K562 (cell line): ENCODE results near the gene GRIN1. TPM values are rescaled to one million over a fixed set of nuclear protein-coding genes. Genes with fewer than 3 reads are reported as not detected.

ENCODE experiments used
- BRCA1 ChIP-seq, 2 experiments: fragments of 450-650 bp in 1 of 2; sonication (generic) in 1 of 2; formaldehyde crosslinking in 1 of 2; IDR thresholded peaks; 2 replicates each; pipeline versions ENCODE4 v1.5.0 to v1.6.1; 2017 to 2020; ENCODE audit warnings: mild to moderate bottlenecking in 1 of 2, missing genetic modification reagents in 1 of 2
- ESRRA ChIP-seq: fragments of 450-650 bp; IDR thresholded peaks from 2 replicates; pipeline ENCODE4 v1.6.1; 2014; ENCODE audit warnings: low read depth, mild to moderate bottlenecking, moderate library complexity, borderline replicate concordance
- HDAC1 ChIP-seq, 2 experiments: fragments of 450-650 bp; IDR thresholded peaks; 2 replicates each; pipeline ENCODE4 v1.6.1; 2016 to 2017; ENCODE audit warnings: inconsistent platforms in 1 of 2, mild to moderate bottlenecking in 1 of 2, moderate library complexity in 1 of 2
- MAZ ChIP-seq, 2 experiments: fragments of 450-650 bp in 1 of 2; sonication (generic) in 1 of 2; formaldehyde crosslinking; IDR thresholded peaks in 1 of 2; conservative IDR thresholded peaks in 1 of 2; 2 replicates each; pipeline versions ENCODE4 v1.4.0 to v1.5.0; 2020; ENCODE audit warnings: mild to moderate bottlenecking in 1 of 2, missing genetic modification reagents in 1 of 2
- NRF1 ChIP-seq, 2 experiments: fragments of 450-650 bp; IDR thresholded peaks in 1 of 2; conservative IDR thresholded peaks in 1 of 2; 2 replicates each; pipeline ENCODE4 v1.6.1; 2014; ENCODE audit warnings: mild to moderate bottlenecking in 2 of 2
- PCBP1 ChIP-seq: fragments of 200-400 bp; formaldehyde crosslinking; IDR thresholded peaks from 2 replicates; pipeline ENCODE4 v1.6.1; 2018; ENCODE audit warnings: mild to moderate bottlenecking, low read depth, low read length; ENCODE audit not compliant: poor library complexity, severe bottlenecking
- PTRF ChIP-seq: fragments of 450-650 bp; IDR thresholded peaks from 2 replicates; pipeline ENCODE4 v1.6.1; 2016; ENCODE audit warnings: mild to moderate bottlenecking, missing genetic modification characterization, missing compliant biosample characterization
- SAFB ChIP-seq: fragments of 200-400 bp; formaldehyde crosslinking; IDR thresholded peaks from 2 replicates; pipeline ENCODE4 v1.6.1; 2017; ENCODE audit warnings: low read depth, low read length, borderline replicate concordance
- VEZF1 ChIP-seq: fragments of 200-800 bp; sonication (Bioruptor generic); IDR thresholded peaks from 2 replicates; pipeline ENCODE4 v1.6.1; 2017; ENCODE audit warnings: missing genetic modification characterization, missing compliant biosample characterization
- ZNF347 ChIP-seq: fragments of 450-650 bp; formaldehyde crosslinking; IDR thresholded peaks from 2 replicates; pipeline ENCODE4 v1.4.0; 2020; ENCODE audit warnings: low read depth, mild to moderate bottlenecking, moderate library complexity
- ZNF764 ChIP-seq: fragments of 250-450 bp; sonication (Bioruptor Pico); IDR thresholded peaks from 2 replicates; pipeline ENCODE4 v1.4.0; 2020; ENCODE audit warnings: low read depth, mild to moderate bottlenecking, moderate library complexity
- polyA plus RNA-seq, 8 experiments: library from polyadenylated mRNA; depleted of rRNA in 4 of 8; stranded (reverse) in 5 of 8; unstranded in 3 of 8; fragments of >200 nt; fragmentation: Nextera tagmentation in 2 of 8; fragmentation: Illumina TruSeq in 1 of 8; extraction: Ambion mirVana in 2 of 8; extraction: Trizol in 1 of 8; gene quantifications; 2 replicates each; pipeline versions ENCODE4 v1.2.1 to v1.2.3, GENCODE V29; 2011 to 2014; ENCODE audit warnings: inconsistent platforms in 1 of 8, missing spikeins in 1 of 8
- total RNA-seq, 7 experiments: library from RNA; depleted of rRNA in 6 of 7; stranded (reverse); fragments of >200 nt in 6 of 7; fragmentation: Illumina TruSeq in 2 of 7; extraction: Trizol in 2 of 7; gene quantifications; 2 replicates each; pipeline versions ENCODE4 v1.2.1 to v1.2.3, GENCODE V29; 2011 to 2021; ENCODE audit warnings: low replicate concordance in 1 of 7
- TF ChIP-seq, protein P1 (sequence below), 2 experiments: IDR thresholded peaks; 2 replicates each; pipeline ENCODE4 v1.6.1; 2011; ENCODE audit warnings: borderline replicate concordance in 1 of 2, control low read depth in 1 of 2, low read depth in 1 of 2, low read length in 1 of 2, mild to moderate bottlenecking in 1 of 2, mixed read lengths in 1 of 2, moderate library complexity in 1 of 2; ENCODE audit not compliant: insufficient read depth in 1 of 2, insufficient read length in 1 of 2, poor library complexity in 1 of 2, severe bottlenecking in 1 of 2; ENCODE audit errors: extremely low read depth in 1 of 2
- TF ChIP-seq, protein P2 (sequence below): fragments of 250-450 bp; sonication (Bioruptor Pico); IDR thresholded peaks from 2 replicates; pipeline ENCODE4 v1.5.0; 2020; ENCODE audit warnings: mild to moderate bottlenecking, borderline replicate concordance

GRIN1 gene
- total and polyA plus RNA-seq, 9 of the 15 experiments (the other 6 are each of a cell fraction or from before 2014, with no cell fraction given) = 0.03 to 0.35 (median 0.16) TPM; not detected in 6

GRCh38 chr9:137156567-137157375, 17.8 kb downstream of the GRIN1 start (continued):
- TF ChIP-seq PCBP1 (peak; percentile 23), NRF1 (conservative IDR thresholded peaks at IDR 0.05 in 1 of 2, IDR thresholded peaks at IDR 0.05 in 1 of 2) (peak; percentile 69 to 73), PTRF (tag) (no peak), ESRRA (no peak), SAFB (0 out of 2 replicates have a peak, but pooled peaks have one; percentile 28), ZNF764 (no peak), HDAC1 (IDR thresholded peaks at IDR 0.05) (peak in 1 of 2 experiments; percentile 12; a peak in 1 of 4 replicates), VEZF1 (CRISPR knock-in tag) (peak; percentile 48; the same call in 1 of the 2 replicates), BRCA1 (IDR thresholded peaks at IDR 0.05) (no peak), BRCA1 (CRISPR knock-in tag; IDR thresholded peaks at IDR 0.05) (0 out of 2 replicates have a peak, but pooled peaks have one; percentile 22), MAZ (CRISPR knock-in tag; conservative IDR thresholded peaks at IDR 0.05 in 1 of 2, IDR thresholded peaks at IDR 0.05 in 1 of 2) (peak in 1 of 2 experiments; percentile 48; a peak in 1 of 4 replicates), ZNF347 (CRISPR knock-in tag) (no peak)
- TF ChIP-seq, protein P1, sequence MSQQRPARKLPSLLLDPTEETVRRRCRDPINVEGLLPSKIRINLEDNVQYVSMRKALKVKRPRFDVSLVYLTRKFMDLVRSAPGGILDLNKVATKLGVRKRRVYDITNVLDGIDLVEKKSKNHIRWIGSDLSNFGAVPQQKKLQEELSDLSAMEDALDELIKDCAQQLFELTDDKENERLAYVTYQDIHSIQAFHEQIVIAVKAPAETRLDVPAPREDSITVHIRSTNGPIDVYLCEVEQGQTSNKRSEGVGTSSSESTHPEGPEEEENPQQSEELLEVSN (IDR thresholded peaks at IDR 0.05; ENCODE audit: borderline replicate concordance in 1 of 2, extremely low read depth in 1 of 2, insufficient read depth in 1 of 2, insufficient read length in 1 of 2, low read depth in 1 of 2, low read length in 1 of 2, poor library complexity in 1 of 2, severe bottlenecking in 1 of 2) = peak in 1 of 2 experiments; percentile 50
- TF ChIP-seq, protein P2, sequence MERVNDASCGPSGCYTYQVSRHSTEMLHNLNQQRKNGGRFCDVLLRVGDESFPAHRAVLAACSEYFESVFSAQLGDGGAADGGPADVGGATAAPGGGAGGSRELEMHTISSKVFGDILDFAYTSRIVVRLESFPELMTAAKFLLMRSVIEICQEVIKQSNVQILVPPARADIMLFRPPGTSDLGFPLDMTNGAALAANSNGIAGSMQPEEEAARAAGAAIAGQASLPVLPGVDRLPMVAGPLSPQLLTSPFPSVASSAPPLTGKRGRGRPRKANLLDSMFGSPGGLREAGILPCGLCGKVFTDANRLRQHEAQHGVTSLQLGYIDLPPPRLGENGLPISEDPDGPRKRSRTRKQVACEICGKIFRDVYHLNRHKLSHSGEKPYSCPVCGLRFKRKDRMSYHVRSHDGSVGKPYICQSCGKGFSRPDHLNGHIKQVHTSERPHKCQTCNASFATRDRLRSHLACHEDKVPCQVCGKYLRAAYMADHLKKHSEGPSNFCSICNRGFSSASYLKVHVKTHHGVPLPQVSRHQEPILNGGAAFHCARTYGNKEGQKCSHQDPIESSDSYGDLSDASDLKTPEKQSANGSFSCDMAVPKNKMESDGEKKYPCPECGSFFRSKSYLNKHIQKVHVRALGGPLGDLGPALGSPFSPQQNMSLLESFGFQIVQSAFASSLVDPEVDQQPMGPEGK (CRISPR knock-in tag) = no peak
- TF ChIP-seq, all 486 proteins: peak for 18
